ENCODE data around the gene SUPT16H.
A peak's percentile ranks its signal among the peaks of the same experiment; 100 is the strongest.

SUPT16H gene

DNA sequence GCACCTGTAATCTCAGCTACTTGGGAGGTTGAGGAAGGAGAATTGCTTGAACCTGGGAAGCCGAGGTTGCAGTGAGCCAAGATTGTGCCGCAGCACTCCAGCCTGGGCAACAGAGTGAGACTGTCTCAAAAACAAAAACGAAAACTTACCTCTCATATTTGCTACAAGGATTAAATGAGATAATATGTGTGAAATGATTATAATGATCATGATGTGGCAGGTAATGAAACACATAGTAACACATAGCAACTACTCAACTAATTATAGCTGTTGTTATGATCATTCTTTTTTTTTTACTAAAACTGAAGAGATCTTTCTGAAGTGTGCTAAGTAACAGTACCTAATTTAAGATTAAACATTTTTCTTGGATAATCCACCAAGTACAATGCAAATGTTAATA lies 73.9 kb downstream of the SUPT16H start:
- Histone ChIP-seq H3K27ac (ENCODE audit: low read depth, low read length) (no peak overlapping the region), H4K8ac (ENCODE audit: low read depth, low read length) (no peak overlapping the region), H3K4me1 (ENCODE audit: control insufficient read depth in 1 of 2, insufficient read depth in 2 of 2, low read length in 2 of 2) (peaks cover 2 to 4% of the 10 kb centered on the region in 2 experiments), H3K23ac (ENCODE audit: low read length) (no peak overlapping the region), H3K4me3 (ENCODE audit: low read depth, low read length) (no peak overlapping the region), H3K27me3 (ENCODE audit: insufficient read depth, low read length) (no peaks in the 10 kb centered on the region), H3K4me2 (ENCODE audit: low read length) (no peak overlapping the region), H3K9me3 (ENCODE audit: insufficient read depth, low read depth, low read length) (no peaks in the 10 kb centered on the region), H3K4ac (ENCODE audit: low read depth, low read length) (no peak overlapping the region), H4K12ac (ENCODE audit: low read depth, low read length) (no peak overlapping the region), H2AK5ac (ENCODE audit: low read length) (no peak overlapping the region), H2BK120ac (ENCODE audit: insufficient read depth, low read length, poor library complexity) (no peak overlapping the region), H3K14ac (ENCODE audit: low read length) (no peak overlapping the region), H2AFZ (ENCODE audit: insufficient read depth, low read length, poor library complexity) (no peak overlapping the region), H3K79me2 (ENCODE audit: control insufficient read depth, insufficient read depth, low read length, poor library complexity) (peaks cover 1% of the 10 kb centered on the region), H3K36me3 (ENCODE audit: control insufficient read depth in 1 of 2, insufficient read depth in 2 of 2, low read length in 2 of 2) (no peaks in the 10 kb centered on the region), H4K91ac (ENCODE audit: low read depth, low read length) (no peak overlapping the region), H3K18ac (ENCODE audit: low read length) (no peak overlapping the region), H2BK12ac (ENCODE audit: low read length) (no peak overlapping the region), H3K79me1 (ENCODE audit: low read length) (peaks cover 5% of the 10 kb centered on the region), H2BK5ac (ENCODE audit: low read depth, low read length, poor library complexity) (no peak overlapping the region), H3K9ac (ENCODE audit: low read length) (no peak overlapping the region)
- no peak for DNase-seq
- WGBS (ENCODE audit: extremely low coverage, insufficient coverage, insufficient read length), result no CpG with 5 or more reads among the region's 3 CpGs

GRCh38 chr14:21309238-21309636 lies 74.6 kb downstream of the SUPT16H start:
- H3K9me3 ChIP-seq (ENCODE audit: insufficient read depth, low read depth, low read length), result no peaks in the 10 kb centered on the region
- peak overlapping the region; percentile 96 for H4K8ac ChIP-seq (ENCODE audit: low read depth, low read length)
- H3K4ac ChIP-seq (ENCODE audit: low read depth, low read length), result peak overlapping the region; percentile 80
- no peak overlapping the region for H3K4me3 ChIP-seq (ENCODE audit: low read depth, low read length)
- H3K36me3 ChIP-seq (ENCODE audit: control insufficient read depth in 1 of 2, insufficient read depth in 2 of 2, low read length in 2 of 2), result no peaks in the 10 kb centered on the region
- H3K27ac ChIP-seq (ENCODE audit: low read depth, low read length), result peak overlapping the region; percentile 33
- H2BK120ac ChIP-seq (ENCODE audit: insufficient read depth, low read length, poor library complexity), result peak overlapping the region; percentile 7
- no peak overlapping the region for H3K9ac ChIP-seq (ENCODE audit: low read length)
- H4K12ac ChIP-seq (ENCODE audit: low read depth, low read length), result peak overlapping the region; percentile 83
- no peak overlapping the region for H3K23ac ChIP-seq (ENCODE audit: low read length)
- H2AK5ac ChIP-seq (ENCODE audit: low read length), result peak overlapping the region; percentile 4
- no peaks in the 10 kb centered on the region for H3K27me3 ChIP-seq (ENCODE audit: insufficient read depth, low read length)
- H3K4me2 ChIP-seq (ENCODE audit: low read length), result peak overlapping the region; percentile 50
- peak overlapping the region; percentile 81 for H4K91ac ChIP-seq (ENCODE audit: low read depth, low read length)
- peak overlapping the region; percentile 88 for H2AFZ ChIP-seq (ENCODE audit: insufficient read depth, low read length, poor library complexity)
- no CpG with 5 or more reads among the region's 8 CpGs for WGBS (ENCODE audit: extremely low coverage, insufficient coverage, insufficient read length)
- peak overlapping the region; percentile 87 for H3K14ac ChIP-seq (ENCODE audit: low read length)
- H3K79me2 ChIP-seq (ENCODE audit: control insufficient read depth, insufficient read depth, low read length, poor library complexity), result peaks cover 1% of the 10 kb centered on the region
- peaks cover 2 to 4% of the 10 kb centered on the region in 2 experiments for H3K4me1 ChIP-seq (ENCODE audit: control insufficient read depth in 1 of 2, insufficient read depth in 2 of 2, low read length in 2 of 2)
- DNase-seq, result peak in 1 of 2 donors; percentile 35
- H3K79me1 ChIP-seq (ENCODE audit: low read length), result peaks cover 5% of the 10 kb centered on the region
- H2BK12ac ChIP-seq (ENCODE audit: low read length), result peak overlapping the region; percentile 66
- H3K18ac ChIP-seq (ENCODE audit: low read length), result peak overlapping the region; percentile 35
- peak overlapping the region; percentile 9 for H2BK5ac ChIP-seq (ENCODE audit: low read depth, low read length, poor library complexity)

- Histone ChIP-seq H3K14ac (ENCODE audit: low read length) (peak overlapping the region; percentile 87), H3K36me3 (ENCODE audit: control insufficient read depth in 1 of 2, insufficient read depth in 2 of 2, low read length in 2 of 2) (no peaks in the 10 kb centered on the region), H3K79me2 (ENCODE audit: control insufficient read depth, insufficient read depth, low read length, poor library complexity) (peaks cover 1% of the 10 kb centered on the region)
Measured at GRCh38 chr14:21308479-21309237, 75.2 kb downstream of the SUPT16H start.

GRCh38 chr14:21308132-21308478 lies 75.7 kb downstream of the SUPT16H start:
- H3K4ac ChIP-seq (ENCODE audit: low read depth, low read length), result no peak overlapping the region
- no peak overlapping the region for H4K8ac ChIP-seq (ENCODE audit: low read depth, low read length)
- H2AK5ac ChIP-seq (ENCODE audit: low read length), result no peak overlapping the region
- peak overlapping the region; percentile 64 for H3K4me2 ChIP-seq (ENCODE audit: low read length)
- H3K79me1 ChIP-seq (ENCODE audit: low read length), result peaks cover 5% of the 10 kb centered on the region
- H2AFZ ChIP-seq (ENCODE audit: insufficient read depth, low read length, poor library complexity), result peak overlapping the region; percentile 94
- no peak overlapping the region for H3K9ac ChIP-seq (ENCODE audit: low read length)
- H3K27me3 ChIP-seq (ENCODE audit: insufficient read depth, low read length), result no peaks in the 10 kb centered on the region
- no peak overlapping the region for H2BK12ac ChIP-seq (ENCODE audit: low read length)
- no peak overlapping the region for H3K23ac ChIP-seq (ENCODE audit: low read length)
- DNase-seq, result no peak
- H3K14ac ChIP-seq (ENCODE audit: low read length), result no peak overlapping the region
- peaks cover 1% of the 10 kb centered on the region for H3K79me2 ChIP-seq (ENCODE audit: control insufficient read depth, insufficient read depth, low read length, poor library complexity)
- H3K18ac ChIP-seq (ENCODE audit: low read length), result no peak overlapping the region
- H3K4me3 ChIP-seq (ENCODE audit: low read depth, low read length), result no peak overlapping the region
- H3K36me3 ChIP-seq (ENCODE audit: control insufficient read depth in 1 of 2, insufficient read depth in 2 of 2, low read length in 2 of 2), result no peaks in the 10 kb centered on the region
- H4K91ac ChIP-seq (ENCODE audit: low read depth, low read length), result no peak overlapping the region
- no peaks in the 10 kb centered on the region for H3K9me3 ChIP-seq (ENCODE audit: insufficient read depth, low read depth, low read length)
- no peak overlapping the region for H2BK5ac ChIP-seq (ENCODE audit: low read depth, low read length, poor library complexity)
- peaks cover 2 to 4% of the 10 kb centered on the region in 2 experiments for H3K4me1 ChIP-seq (ENCODE audit: control insufficient read depth in 1 of 2, insufficient read depth in 2 of 2, low read length in 2 of 2)
- H2BK120ac ChIP-seq (ENCODE audit: insufficient read depth, low read length, poor library complexity), result no peak overlapping the region
- H4K12ac ChIP-seq (ENCODE audit: low read depth, low read length), result no peak overlapping the region
- no peak overlapping the region for H3K27ac ChIP-seq (ENCODE audit: low read depth, low read length)

More at GRCh38 chr14:21308479-21309237, 75.2 kb downstream of the SUPT16H start:
- peak overlapping the region; percentile 64 for H3K4me2 ChIP-seq (ENCODE audit: low read length)
- H2BK5ac ChIP-seq (ENCODE audit: low read depth, low read length, poor library complexity), result peak overlapping the region; percentile 9
- H3K27me3 ChIP-seq (ENCODE audit: insufficient read depth, low read length), result no peaks in the 10 kb centered on the region
- peak; percentile 93 to 94 for DNase-seq
- H2BK120ac ChIP-seq (ENCODE audit: insufficient read depth, low read length, poor library complexity), result peak overlapping the region; percentile 7
- H3K79me1 ChIP-seq (ENCODE audit: low read length), result peaks cover 5% of the 10 kb centered on the region
- peak overlapping the region; percentile 94 for H2AFZ ChIP-seq (ENCODE audit: insufficient read depth, low read length, poor library complexity)
- WGBS (ENCODE audit: extremely low coverage, insufficient coverage, insufficient read length), result no CpG with 5 or more reads among the region's 16 CpGs
- no peak overlapping the region for H3K18ac ChIP-seq (ENCODE audit: low read length)
- peak overlapping the region; percentile 81 for H4K91ac ChIP-seq (ENCODE audit: low read depth, low read length)
- peak overlapping the region; percentile 83 for H4K12ac ChIP-seq (ENCODE audit: low read depth, low read length)
- H3K23ac ChIP-seq (ENCODE audit: low read length), result no peak overlapping the region
- peak overlapping the region; percentile 80 for H3K4ac ChIP-seq (ENCODE audit: low read depth, low read length)
- H2AK5ac ChIP-seq (ENCODE audit: low read length), result peak overlapping the region; percentile 4
- no peak overlapping the region for H3K9ac ChIP-seq (ENCODE audit: low read length)
- no peaks in the 10 kb centered on the region for H3K9me3 ChIP-seq (ENCODE audit: insufficient read depth, low read depth, low read length)
- no peak overlapping the region for H3K4me3 ChIP-seq (ENCODE audit: low read depth, low read length)
- peak overlapping the region; percentile 66 for H2BK12ac ChIP-seq (ENCODE audit: low read length)
- H3K4me1 ChIP-seq (ENCODE audit: control insufficient read depth in 1 of 2, insufficient read depth in 2 of 2, low read length in 2 of 2), result peaks cover 2 to 4% of the 10 kb centered on the region in 2 experiments
- H3K27ac ChIP-seq (ENCODE audit: low read depth, low read length), result peak overlapping the region; percentile 33
- peak overlapping the region; percentile 96 for H4K8ac ChIP-seq (ENCODE audit: low read depth, low read length)
